ACHN (cell line): ENCODE measurements around the gene CPVL.

Experiments used
- DNase-seq: peaks from one replicate; pipeline ENCODE4 v3.0.0-alpha.2; 2015
- in situ Hi-C: cut with HindIII; loops from 2 replicates; pipeline ENCODE4 v1.10.0; 2017; ENCODE audit warnings: low sequenced_read_pairs, low pct_ligation_motif_present, low pct_unique_long_range_greater_than_20kb

Gene CPVL

GRCh38 chr7:29038463-29038862 is 107.9 kb downstream of the CPVL start:
- in situ Hi-C loops, result no loop called here
- DNase-seq, result no peak

DNA sequence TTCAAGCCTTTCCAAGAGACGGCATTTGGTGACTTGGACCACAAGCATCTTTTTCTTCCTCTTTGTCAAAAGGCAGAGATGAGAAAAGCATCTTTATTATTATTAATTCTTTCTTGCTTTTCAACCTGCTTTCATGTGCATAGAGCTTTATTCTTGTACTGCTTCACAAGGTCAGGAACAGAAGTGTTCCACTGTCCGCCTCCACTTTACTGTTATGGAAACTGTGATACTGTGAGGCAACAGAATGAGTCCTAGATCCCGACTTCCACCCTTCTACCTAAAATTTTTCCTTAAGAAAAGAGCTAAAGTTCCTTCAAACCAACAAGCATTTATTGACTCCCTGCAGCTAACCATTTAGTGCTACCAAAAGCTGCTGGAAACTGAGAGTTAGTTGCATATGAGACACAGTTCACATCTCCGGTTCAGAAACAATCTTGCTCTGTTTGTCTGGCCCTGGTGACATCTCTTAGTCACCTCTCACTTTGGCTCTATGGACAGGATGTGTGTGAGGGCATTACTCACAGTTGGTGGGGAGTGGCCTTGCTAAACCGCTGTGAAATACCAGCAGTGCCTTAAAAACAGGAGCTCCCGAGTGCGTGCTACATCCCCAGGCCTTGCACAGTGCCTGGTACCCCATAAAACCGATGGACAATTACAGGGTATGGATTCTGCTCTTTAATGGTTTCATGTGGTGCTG is 111.1 kb downstream of the CPVL start:
- in situ Hi-C loops, result no loop called here
- peak; percentile 88 for DNase-seq

DNA sequence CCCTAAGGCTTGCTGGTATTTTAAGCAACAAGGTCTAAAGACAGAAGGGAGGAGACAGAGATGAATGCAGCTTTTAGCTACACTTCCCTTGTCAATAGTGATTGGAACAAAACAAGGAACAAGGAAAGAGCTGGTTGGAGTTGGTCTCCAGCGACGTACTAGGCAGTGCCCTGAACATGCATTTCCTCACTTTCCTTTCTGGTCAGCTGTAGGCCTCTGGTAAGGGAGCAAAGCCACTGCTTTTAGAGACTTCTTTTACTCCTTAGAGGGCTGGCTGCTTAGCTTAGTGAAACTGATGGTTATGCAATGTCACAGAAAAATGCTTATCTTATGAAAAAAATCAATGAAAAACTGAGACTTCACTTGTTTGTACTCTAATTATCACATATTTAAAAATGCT is 112.8 kb downstream of the CPVL start:
- no peak for DNase-seq
- in situ Hi-C loops, result no loop called here

GRCh38 chr7:29032146-29032545 is 114.2 kb downstream of the CPVL start:
- in situ Hi-C loops, result no loop called here
- no peak for DNase-seq

- in situ Hi-C loops, result no loop called here
- no peak for DNase-seq
Observed at GRCh38 chr7:29030781-29031275, 115.5 kb downstream of the CPVL start.

DNA sequence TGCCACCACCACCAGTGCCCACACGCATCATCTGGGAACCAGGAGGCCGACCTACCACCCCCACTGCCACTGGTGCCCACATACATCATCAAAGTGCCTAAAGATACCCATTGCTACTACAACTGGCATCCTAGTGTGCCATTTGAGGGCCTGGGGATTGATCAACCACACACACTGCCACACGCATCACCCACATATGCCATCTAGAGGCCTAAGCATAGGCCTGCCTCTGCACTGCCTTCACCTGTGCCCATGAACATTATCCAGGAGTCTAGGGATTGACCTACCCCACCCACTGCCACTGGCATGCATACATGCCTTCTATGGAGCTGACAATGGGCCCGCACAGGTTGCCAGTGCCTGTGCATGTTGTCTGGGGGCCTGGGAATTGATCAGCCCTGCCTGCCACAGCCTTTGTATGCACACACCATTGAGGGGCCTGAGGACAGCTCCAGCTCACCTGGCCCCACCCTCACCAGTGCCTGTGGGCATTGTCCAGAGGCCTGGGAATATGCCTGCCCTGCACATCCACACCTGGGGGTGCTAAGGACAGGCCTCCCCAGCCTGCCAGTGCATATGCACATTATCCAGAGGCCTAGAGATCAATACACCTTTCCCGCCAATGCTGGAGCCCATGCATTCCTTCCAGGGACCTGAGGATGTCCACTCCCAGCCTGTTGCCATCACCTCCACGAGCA is 123.9 kb downstream of the CPVL start:
- DNase-seq, result no peak
- in situ Hi-C loops, result no loop called here

DNA sequence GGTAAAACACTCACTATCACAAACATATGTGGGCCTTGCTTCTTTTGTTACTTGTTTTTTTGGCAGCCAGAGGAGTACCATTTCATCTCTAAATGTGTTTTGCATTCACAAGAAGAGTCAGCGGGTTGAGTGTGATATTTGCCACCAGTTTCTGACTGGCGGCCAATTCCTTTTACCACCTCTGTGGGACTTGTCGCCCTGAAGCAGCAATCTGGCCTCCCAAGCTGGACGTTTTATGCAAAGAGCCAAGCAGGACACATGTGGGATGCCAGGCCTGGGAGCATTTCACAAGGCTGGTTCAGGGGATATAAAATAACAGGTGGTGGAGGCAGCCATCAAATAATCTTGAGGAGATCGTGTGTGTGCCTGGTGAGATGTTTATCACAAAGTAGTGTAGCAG is 126.4 kb downstream of the CPVL start:
- no peak for DNase-seq
- in situ Hi-C loops, result no loop called here

DNA sequence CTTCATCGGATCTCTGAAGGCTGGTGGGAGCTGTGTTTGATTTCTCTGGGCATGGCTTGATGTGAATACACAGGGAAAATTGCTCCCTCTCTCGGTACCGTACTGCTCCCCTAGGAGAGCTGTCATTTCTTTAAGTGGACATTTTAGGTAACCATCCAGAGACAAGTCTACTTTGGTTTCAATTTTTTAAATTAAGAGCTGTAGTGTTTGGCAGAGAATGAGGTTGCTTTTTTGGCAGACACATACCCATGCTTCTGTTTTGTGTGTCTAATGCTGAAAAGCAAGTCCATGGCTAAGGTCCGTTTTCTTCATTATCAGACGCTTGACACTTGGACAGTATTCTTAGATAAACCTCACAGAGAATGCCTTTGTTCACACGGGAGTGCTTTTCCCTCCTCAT is 127.0 kb downstream of the CPVL start:
- in situ Hi-C loops, result no loop called here
- no peak for DNase-seq

DNA sequence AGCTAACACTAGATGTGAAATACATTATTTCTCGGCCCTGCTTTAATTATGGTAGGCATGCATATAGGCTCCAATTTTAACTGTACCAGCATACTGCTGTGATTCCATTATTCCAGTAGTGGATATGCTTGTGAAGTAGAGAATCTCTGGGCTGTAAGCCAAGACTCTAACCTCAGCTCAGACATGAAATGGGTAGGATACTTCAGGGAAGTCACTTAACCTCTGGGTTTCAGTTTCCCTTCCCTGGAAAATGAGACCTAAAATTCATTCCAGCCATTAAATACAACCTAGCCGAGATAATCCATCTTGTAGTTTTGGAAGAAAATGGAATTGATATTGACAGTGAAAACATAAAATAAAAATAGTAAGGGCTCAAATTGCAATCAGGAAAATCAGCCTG is 128.6 kb downstream of the CPVL start:
- no peak for DNase-seq
- in situ Hi-C loops, result no loop called here

- in situ Hi-C loops, result no loop called here
- no peak for DNase-seq
Observed at GRCh38 chr7:29014725-29015124, 131.6 kb downstream of the CPVL start.

DNA sequence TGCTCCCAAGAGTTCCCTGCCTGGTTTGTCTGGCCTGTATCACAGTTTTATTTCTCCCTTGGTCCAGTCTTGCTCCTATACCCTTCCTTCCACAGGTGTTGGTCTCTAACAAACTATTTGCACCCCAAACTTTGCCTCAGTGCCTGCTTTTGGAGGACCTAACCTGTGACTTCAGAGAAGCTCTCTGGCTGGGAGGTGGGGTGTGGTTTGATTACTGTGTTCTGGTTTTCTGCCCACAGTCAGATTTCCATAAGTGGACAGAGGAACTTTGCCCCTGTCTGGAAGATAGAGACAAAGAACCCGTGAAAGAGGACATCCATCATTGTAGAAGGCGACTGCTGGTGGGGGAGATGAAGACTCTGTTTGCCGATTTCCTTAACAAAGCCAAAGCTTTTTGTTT is 132.4 kb downstream of the CPVL start:
- in situ Hi-C loops, result no loop called here
- DNase-seq, result no peak

DNA sequence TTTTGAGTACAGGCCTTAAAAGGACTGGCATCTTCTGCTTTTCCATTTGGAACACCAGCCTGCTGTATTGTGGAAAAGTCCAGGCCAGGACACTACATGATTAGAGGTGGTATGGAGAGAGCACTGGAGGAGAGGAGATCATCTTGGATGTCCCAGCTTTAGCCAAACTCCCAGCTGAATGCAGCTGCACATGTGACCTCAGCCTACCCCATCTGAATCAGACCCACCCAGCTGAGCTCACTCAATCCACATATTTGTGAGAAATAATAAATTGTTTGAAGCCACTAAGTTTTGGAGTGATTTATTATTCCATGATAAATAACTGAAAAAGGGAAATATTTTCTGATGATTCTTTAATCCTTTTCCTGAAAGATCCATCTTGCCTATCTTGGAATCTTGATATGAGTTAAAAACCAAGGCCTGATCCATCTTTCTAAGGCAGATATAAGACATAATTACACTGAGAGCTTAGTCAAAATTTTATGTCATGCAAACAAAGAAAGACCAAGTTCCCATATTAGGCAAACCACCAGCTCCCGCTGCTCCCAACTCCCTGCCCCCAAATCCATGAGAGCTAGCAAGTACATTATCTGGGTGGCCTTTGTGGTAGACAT is 133.1 kb downstream of the CPVL start:
- in situ Hi-C loops, result no loop called here
- no peak for DNase-seq

GRCh38 chr7:29009947-29010346 is 136.4 kb downstream of the CPVL start:
- in situ Hi-C loops, result no loop called here
- DNase-seq, result no peak

DNA sequence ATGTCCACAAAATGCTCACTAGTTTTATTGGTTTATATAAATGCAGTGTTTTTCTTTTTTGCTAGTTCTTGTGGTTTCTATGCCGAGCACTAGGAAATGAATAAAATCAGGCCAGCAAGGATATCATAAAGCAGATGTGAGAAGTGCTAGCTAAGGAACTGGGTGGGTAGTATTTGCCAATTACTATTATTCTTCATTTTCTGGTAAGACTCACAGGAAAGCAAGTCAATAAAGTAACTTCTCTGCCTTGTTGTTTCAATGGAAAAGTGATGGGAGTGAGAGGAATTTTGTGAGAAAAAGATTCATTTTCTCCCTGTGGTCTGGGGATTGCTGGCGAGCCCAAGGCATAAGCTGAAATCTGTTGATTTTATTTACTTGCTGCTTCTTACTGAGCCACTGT is 137.7 kb downstream of the CPVL start:
- DNase-seq, result no peak
- in situ Hi-C loops, result no loop called here

DNA sequence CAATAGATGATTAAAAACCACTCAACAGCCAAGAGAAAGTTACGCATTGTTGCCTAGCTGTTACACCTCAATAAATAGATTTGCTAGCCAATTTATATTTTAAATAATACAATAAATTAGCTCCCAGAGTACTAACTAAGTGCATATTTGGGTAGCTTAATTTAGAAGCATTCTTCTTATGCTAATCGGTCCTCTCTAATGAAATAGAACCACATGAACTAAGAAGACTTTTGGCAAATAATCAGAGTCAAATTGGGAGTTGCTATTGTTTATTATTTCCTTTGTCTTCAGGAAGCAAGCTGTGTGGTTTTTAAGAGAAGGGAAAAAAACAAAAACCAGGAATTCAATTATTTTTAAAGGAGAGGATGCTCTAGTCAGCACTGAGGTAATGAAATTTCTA is 139.2 kb downstream of the CPVL start:
- DNase-seq, result no peak
- in situ Hi-C loops, result no loop called here

- DNase-seq, result peak; percentile 25
- in situ Hi-C loops, result no loop called here
Observed at GRCh38 chr7:29005829-29006228, 140.5 kb downstream of the CPVL start.

DNA sequence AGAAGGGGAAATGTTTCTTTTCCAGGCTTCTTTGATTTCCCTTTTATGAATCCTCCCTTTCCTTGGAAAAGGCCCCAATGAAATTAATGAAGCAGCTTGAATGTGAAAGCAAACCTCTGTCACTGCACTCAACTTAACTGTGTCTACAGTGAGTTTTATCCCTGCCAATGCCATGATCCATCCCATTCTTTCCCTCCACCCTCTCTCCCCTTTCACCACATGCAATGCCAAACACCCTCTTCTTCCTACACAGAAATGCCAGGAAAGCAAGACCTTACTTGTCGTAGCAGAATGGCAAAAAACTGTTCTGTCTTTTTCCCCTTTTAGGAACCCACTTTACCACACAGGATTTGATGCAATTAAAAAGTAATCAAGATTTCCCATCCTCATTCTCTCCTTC is 140.9 kb downstream of the CPVL start:
- in situ Hi-C loops, result no loop called here
- DNase-seq, result no peak

- in situ Hi-C loops, result no loop called here
- no peak for DNase-seq
Observed at GRCh38 chr7:29003703-29004102, 142.6 kb downstream of the CPVL start.

DNA sequence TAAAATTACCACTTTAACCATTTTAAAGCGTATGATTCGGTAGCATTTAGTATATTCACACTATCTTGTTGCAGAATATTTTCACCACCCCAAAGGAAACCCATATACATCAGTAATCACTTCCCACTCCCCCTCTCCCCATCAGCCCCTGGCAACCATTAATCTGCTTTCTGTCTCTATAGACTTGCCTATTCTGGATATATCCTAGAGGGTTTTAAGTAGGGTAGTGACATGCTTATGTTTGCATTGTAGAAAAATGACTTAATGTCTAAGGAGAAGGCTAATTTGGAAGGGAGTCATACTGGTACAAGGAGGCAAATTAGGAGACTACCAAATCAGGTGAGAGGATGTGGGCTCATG is 145.6 kb downstream of the CPVL start:
- DNase-seq, result no peak
- in situ Hi-C loops, result no loop called here
